Activated CD8-positive, alpha-beta memory T cell treated with anti-CD3 and anti-CD28 coated beads for 36 hours (primary cell): ENCODE measurements around the gene TULP3. TPM values are rescaled to one million over a fixed set of nuclear protein-coding genes. Genes with fewer than 3 reads are reported as not detected.
"Not testable (repeated sequence)": the region's sequence is repeated elsewhere in the genome, so short reads cannot be mapped to it uniquely, and the experiment has no call there.

Source experiments
- CTCF ChIA-PET: fragments of 350-600 bp; sonication (Branson Sonifier 250); formaldehyde crosslinking; loops from one replicate; lab custom pipeline; 2021; ENCODE audit warnings: antibody characterized with exemption; lab: Charles Lee
- POLR2A ChIA-PET: fragments of 350-600 bp; sonication (Branson Sonifier 250); formaldehyde crosslinking; loops from one replicate; lab custom pipeline; 2021; ENCODE audit warnings: antibody characterized with exemption; lab: Charles Lee
- total RNA-seq, 2 experiments: library from RNA; stranded (reverse); gene quantifications; one replicate each; pipeline ENCODE4 v1.2.3, GENCODE V29; 2021

Gene TULP3
- 1 to 10 TPM; 7.9 to 8.6 TPM for total RNA-seq

- CTCF ChIA-PET: interaction anchor here (1.2 kb wide), 1 partner anchor 53 kb away, joined by 3 read pairs; no protein-coding TSS in a partner anchor
- POLR2A ChIA-PET: interaction anchor here (0.6 to 1.6 kb wide), 3 partner anchors 13 to 21 kb away, joined by 5 to 20 read pairs (median 5); partner anchors contain the start of genes FOXM1 and RHNO1
These were observed at the start of gene TULP3 for GRCh38 chr12:2890388-2891239. TULP3 (plus strand) TSS chr12:2890891; CDS start chr12:2890948, 57 bp downstream.

GRCh38 chr12:2841056-2841650, 49.5 kb upstream of the TULP3 start:
- ChIA-PET CTCF (no interaction called here), POLR2A (no interaction called here)

- ChIA-PET CTCF (interaction anchor here (1.5 kb wide), 1 partner anchor 10 kb away, joined by 7 read pairs; no protein-coding TSS in a partner anchor), POLR2A (no interaction called here)
These were observed 47.7 kb upstream of the TULP3 start for GRCh38 chr12:2842948-2843347.

GRCh38 chr12:2844786-2845185, 45.9 kb upstream of the TULP3 start:
- CTCF ChIA-PET: no interaction called here
- POLR2A ChIA-PET: no interaction called here

- ChIA-PET CTCF (interaction anchor here (0.7 to 1.2 kb wide), 2 partner anchors 10 to 197 kb away, joined by 3 read pairs; no protein-coding TSS in a partner anchor), POLR2A (no interaction called here)
These were observed 45.4 kb upstream of the TULP3 start for GRCh38 chr12:2845280-2845679.

GRCh38 chr12:2851931-2852330, 38.8 kb upstream of the TULP3 start:
- POLR2A ChIA-PET: no interaction called here

GRCh38 chr12:2853626-2854025, 37.1 kb upstream of the TULP3 start:
- ChIA-PET POLR2A (no interaction called here), CTCF (interaction anchor here (1.4 to 2.4 kb wide), 6 partner anchors 11 to 188 kb away, joined by 3 to 7 read pairs (median 6); no protein-coding TSS in a partner anchor)

More at GRCh38 chr12:2851931-2852330, 38.8 kb upstream of the TULP3 start:
- CTCF ChIA-PET: interaction anchor here (1.2 to 2.4 kb wide), 2 partner anchors 9 to 92 kb away, joined by 3 to 7 read pairs; no protein-coding TSS in a partner anchor

- ChIA-PET CTCF (interaction anchor here (0.5 to 1.8 kb wide), 7 partner anchors 9 to 1241 kb away, joined by 3 to 7 read pairs (median 4); no protein-coding TSS in a partner anchor), POLR2A (no interaction called here)
These were observed 35.8 kb upstream of the TULP3 start for GRCh38 chr12:2854669-2855453.

- POLR2A ChIA-PET: no interaction called here
- CTCF ChIA-PET: interaction anchor here (0.8 kb wide), 1 partner anchor 10 kb away, joined by 3 read pairs; no protein-coding TSS in a partner anchor
These were observed 35.1 kb upstream of the TULP3 start for GRCh38 chr12:2855546-2855945.

GRCh38 chr12:2856051-2856450, 34.6 kb upstream of the TULP3 start:
- ChIA-PET POLR2A (no interaction called here), CTCF (interaction anchor here (0.8 kb wide), 1 partner anchor 10 kb away, joined by 3 read pairs; no protein-coding TSS in a partner anchor)

- ChIA-PET POLR2A (interaction anchor here (0.6 kb wide), 1 partner anchor 11 kb away, joined by 9 read pairs; no protein-coding TSS in a partner anchor), CTCF (interaction anchor here (0.6 to 0.8 kb wide), 2 partner anchors 11 to 1833 kb away, joined by 3 to 4 read pairs; no protein-coding TSS in a partner anchor)
These were observed 33.7 kb upstream of the TULP3 start, which contains the start of gene TEX52 for GRCh38 chr12:2857021-2857431. TEX52 (minus strand) TSS chr12:2857039; CDS start chr12:2857026, 13 bp downstream.

- POLR2A ChIA-PET: no interaction called here
- CTCF ChIA-PET: interaction anchor here (0.8 kb wide), 1 partner anchor 10 kb away, joined by 3 read pairs; no protein-coding TSS in a partner anchor
These were observed 33.1 kb upstream of the TULP3 start for GRCh38 chr12:2857576-2857975.

- ChIA-PET CTCF (no interaction called here), POLR2A (no interaction called here)
These were observed 32.4 kb upstream of the TULP3 start for GRCh38 chr12:2858334-2858733.

- ChIA-PET CTCF (no interaction called here), POLR2A (no interaction called here)
These were observed 31.7 kb upstream of the TULP3 start for GRCh38 chr12:2858944-2859421.

- ChIA-PET POLR2A (no interaction called here), CTCF (no interaction called here)
These were observed 30.5 kb upstream of the TULP3 start for GRCh38 chr12:2860170-2860569.

GRCh38 chr12:2862876-2863275, 27.8 kb upstream of the TULP3 start:
- POLR2A ChIA-PET: no interaction called here
- CTCF ChIA-PET: no interaction called here

- POLR2A ChIA-PET: not testable (repeated sequence)
These were observed 27.3 kb upstream of the TULP3 start for GRCh38 chr12:2863402-2863801.

GRCh38 chr12:2864198-2864597, 26.5 kb upstream of the TULP3 start:
- ChIA-PET CTCF (interaction anchor here (1.2 kb wide), 1 partner anchor 16 kb away, joined by 3 read pairs; no protein-coding TSS in a partner anchor), POLR2A (no interaction called here)

More at GRCh38 chr12:2863402-2863801, 27.3 kb upstream of the TULP3 start:
- CTCF ChIA-PET: not testable (repeated sequence)
